GM12878 (cell line): ENCODE results near the gene AEBP1. TPM values are rescaled to one million over a fixed set of nuclear protein-coding genes. Genes with fewer than 3 reads are reported as not detected.

Experiments used
- ATAC-seq: fragments of 200-7000 bp; cut with Tn5 transposase; 3 replicates; pipeline ENCODE4 v1.9.1; 2020; ENCODE audit warnings: mild to moderate bottlenecking, moderate library complexity
- BruUV-seq: library from RNA; stranded (reverse); fragments of 400-500 nt; replicated peaks from 2 replicates; lab custom pipeline; 2021; lab: Mats Ljungman, UMichigan
- CTCF ChIA-PET: fragments of 300-600 bp; sonication (Branson Sonifier 250); formaldehyde crosslinking; extraction: SDS; loops from one replicate; lab custom pipeline; 2021; ENCODE audit warnings: inconsistent platforms; lab: Yijun Ruan, JAX
- POLR2A ChIA-PET: fragments of 350-600 bp; formaldehyde crosslinking; extraction: SDS; loops from one replicate; lab custom pipeline; 2021; ENCODE audit warnings: inconsistent platforms; lab: Charles Lee
- RAD21 ChIA-PET: fragments of 300-600 bp; sonication (Branson Sonifier 250); formaldehyde crosslinking; loops from one replicate; lab custom pipeline; 2023; ENCODE audit warnings: antibody characterized with exemption; ENCODE audit not compliant: unreplicated experiment; lab: Charles Lee
- SMC1A ChIA-PET: fragments of 300-600 bp; sonication (Branson Sonifier 250); formaldehyde crosslinking; loops from one replicate; lab custom pipeline; 2023; ENCODE audit not compliant: unreplicated experiment, uncharacterized antibody; lab: Charles Lee
- DNase-seq: peaks from one replicate; pipeline ENCODE4 v3.0.0-alpha.2; 2011; ENCODE audit warnings: low read depth, low spot score
- FAIRE-seq: peaks from 3 replicates; lab custom pipeline; 2011; peaks lifted over from hg19 to GRCh38; lab: Jason Lieb, UNC
- H2AFZ ChIP-seq: 2 replicates; pipeline ENCODE4 v1.6.0; 2011; ENCODE audit warnings: low read depth, low read length, control low read depth; ENCODE audit not compliant: control insufficient read depth
- H3K27ac ChIP-seq: 2 replicates; pipeline ENCODE4 v1.5.1; 2011; ENCODE audit warnings: control low read depth; ENCODE audit not compliant: control insufficient read depth, insufficient read depth
- H3K27me3 ChIP-seq, 2 experiments: replicated peaks in 1 of 2; 2 replicates each; pipeline versions ENCODE4 v1.6.0 to v1.6.1; 2011; ENCODE audit warnings: low read length in 1 of 2; ENCODE audit not compliant: control insufficient read depth in 2 of 2, insufficient read depth in 2 of 2
- H3K36me3 ChIP-seq, 2 experiments: 2 replicates each; pipeline ENCODE4 v1.5.1; 2011; ENCODE audit warnings: low read length in 1 of 2; ENCODE audit not compliant: control insufficient read depth in 2 of 2, insufficient read depth in 2 of 2
- H3K4me1 ChIP-seq: 2 replicates; pipeline ENCODE4 v1.6.1; 2011; ENCODE audit warnings: mild to moderate bottlenecking, low read length, moderate library complexity, mixed read lengths; ENCODE audit not compliant: control insufficient read depth, insufficient read depth
- H3K4me2 ChIP-seq: 2 replicates; pipeline ENCODE4 v1.6.0; 2011; ENCODE audit warnings: control low read depth; ENCODE audit not compliant: control insufficient read depth, insufficient read depth
- H3K4me3 ChIP-seq: fragments of 200-600 bp; sonication (generic); 2 replicates; pipeline ENCODE4 v1.5.1; 2016
- H3K79me2 ChIP-seq: 2 replicates; pipeline ENCODE4 v1.6.0; 2011; ENCODE audit warnings: low read length; ENCODE audit not compliant: control insufficient read depth, insufficient read depth
- H3K9ac ChIP-seq: 2 replicates; pipeline ENCODE4 v1.8.0; 2011; ENCODE audit warnings: low read length, control low read depth, mixed read lengths; ENCODE audit not compliant: control insufficient read depth, insufficient read depth
- H3K9me3 ChIP-seq: replicated peaks from 3 replicates; pipeline ENCODE4 v1.5.1; 2011; ENCODE audit warnings: mild to moderate bottlenecking, low read length; ENCODE audit not compliant: control insufficient read depth, insufficient read depth
- H4K20me1 ChIP-seq: 2 replicates; pipeline ENCODE4 v1.6.0; 2011; ENCODE audit not compliant: control insufficient read depth, insufficient read depth
- ASH2L ChIP-seq: fragments of 300-600, 200-600 bp; sonication (generic); IDR thresholded peaks from 2 replicates; pipeline ENCODE4 v1.6.1; 2017; ENCODE audit warnings: low read depth, mild to moderate bottlenecking, borderline replicate concordance
- BCL11A ChIP-seq: IDR thresholded peaks from 2 replicates; pipeline ENCODE4 v1.6.1; 2011; ENCODE audit warnings: low read depth, low read length
- BCL3 ChIP-seq: IDR thresholded peaks from 2 replicates; pipeline ENCODE4 v1.6.1; 2011; ENCODE audit warnings: borderline replicate concordance, low read depth, mild to moderate bottlenecking, moderate library complexity, low read length; ENCODE audit not compliant: insufficient read depth, poor library complexity, severe bottlenecking
- CBFB ChIP-seq: IDR thresholded peaks from 2 replicates; pipeline ENCODE4 v1.6.1; 2016; ENCODE audit warnings: antibody characterized with exemption, low read depth
- CHD2 ChIP-seq: IDR thresholded peaks from 2 replicates; pipeline ENCODE4 v1.6.1; 2011; ENCODE audit warnings: low read depth, low read length, improper control_type of control experiment, borderline replicate concordance
- DPF2 ChIP-seq: fragments of 450-650 bp; IDR thresholded peaks from 2 replicates; pipeline ENCODE4 v1.6.1; 2017; ENCODE audit warnings: mild to moderate bottlenecking
- MYB ChIP-seq: fragments of 150-350 bp; IDR thresholded peaks from 2 replicates; pipeline ENCODE4 v1.6.1; 2014; ENCODE audit warnings: mild to moderate bottlenecking, low read depth, low read length, borderline replicate concordance
- NR2F1 ChIP-seq: fragments of 450-650 bp; conservative IDR thresholded peaks from 2 replicates; pipeline ENCODE4 v1.6.1; 2017; ENCODE audit warnings: mild to moderate bottlenecking
- SMC3 ChIP-seq: IDR thresholded peaks from 2 replicates; pipeline ENCODE4 v1.6.1; 2011; ENCODE audit warnings: low read length, improper control_type of control experiment, borderline replicate concordance
- TCF3 ChIP-seq: IDR thresholded peaks from 2 replicates; pipeline ENCODE4 v1.6.1; 2012; ENCODE audit warnings: low read depth, mild to moderate bottlenecking, low read length, borderline replicate concordance; ENCODE audit not compliant: insufficient read depth
- WGBS: methylation state at CpG from one replicate; pipeline ENCODE4 v1.1.6; 2016; ENCODE audit warnings: low lambda C conversion rate; ENCODE audit not compliant: insufficient replicate concordance, insufficient coverage; ENCODE audit errors: missing lambda C conversion rate; 5-methylcytosine and 5-hydroxymethylcytosine counted together
- in situ Hi-C: fragments of 300-500 bp; cut with MboI; formaldehyde crosslinking; loops from 9 replicates; pipeline ENCODE4 v1.14.3; 2018; ENCODE audit warnings: mixed read lengths
- intact Hi-C: fragments of 100-400 bp; cut with micrococcal nuclease; formaldehyde crosslinking; loops from one replicate; pipeline ENCODE4 v1.14.2; 2022; ENCODE audit not compliant: unreplicated experiment
- polyA plus RNA-seq, 11 experiments: library from polyadenylated mRNA; depleted of rRNA in 4 of 11; unstranded in 6 of 11; stranded (reverse) in 5 of 11; fragments of >200 nt; fragmentation: Nextera tagmentation in 4 of 11; fragmentation: Illumina TruSeq in 1 of 11; extraction: Ambion mirVana in 4 of 11; extraction: Trizol in 1 of 11; gene quantifications; 1 replicate in 1 of 11; 2 replicates in 10 of 11; pipeline versions ENCODE4 v1.2.1 to v1.2.3, GENCODE V29; 2011 to 2016; ENCODE audit warnings: inconsistent platforms in 2 of 11, missing spikeins in 2 of 11, low read depth in 1 of 11
- total RNA-seq, 4 experiments: library from RNA; depleted of rRNA in 3 of 4; stranded (reverse); fragments of >200 nt in 3 of 4; fragmentation: Illumina TruSeq in 1 of 4; extraction: Trizol in 1 of 4; gene quantifications; 2 replicates each; pipeline versions ENCODE4 v1.2.1 to v1.2.3, GENCODE V29; 2013 to 2021
- TF ChIP-seq, protein P1 (sequence below): fragments of 150-350 bp; IDR thresholded peaks from 2 replicates; pipeline ENCODE4 v1.6.1; 2016; ENCODE audit warnings: low read depth, low read length
- TF ChIP-seq, protein P2 (sequence below): fragments of 450-650 bp; IDR thresholded peaks from 2 replicates; pipeline ENCODE4 v1.6.1; 2018; ENCODE audit warnings: mild to moderate bottlenecking, low read depth, moderate library complexity; ENCODE audit not compliant: partially characterized antibody

The AEBP1 gene
- total and polyA plus RNA-seq, 10 of the 15 experiments (the other 5 are each of a cell fraction or from before 2014, with no cell fraction given), result 0.06 to 0.23 (median 0.11) TPM; not detected in 5

GRCh38 chr7:44101966-44102845 is 1.9 kb upstream of the AEBP1 start:
- peaks cover 11 to 15% of the 10 kb centered on the region in 2 experiments for H3K27me3 ChIP-seq
- no peak overlapping the region for H3K4me3 ChIP-seq
- no peaks in the 10 kb centered on the region for H4K20me1 ChIP-seq
- ATAC-seq (no peak), FAIRE-seq (no peak), DNase-seq (no peak)
- no peaks in the 10 kb centered on the region for H3K79me2 ChIP-seq
- H3K27ac ChIP-seq, result no peak overlapping the region
- H3K36me3 ChIP-seq, result no peaks in the 10 kb centered on the region
- RAD21 ChIA-PET, result no interaction called here
- intact Hi-C loops, result no loop called here
- no peak overlapping the region for H3K4me2 ChIP-seq
- TF ChIP-seq, protein P1, sequence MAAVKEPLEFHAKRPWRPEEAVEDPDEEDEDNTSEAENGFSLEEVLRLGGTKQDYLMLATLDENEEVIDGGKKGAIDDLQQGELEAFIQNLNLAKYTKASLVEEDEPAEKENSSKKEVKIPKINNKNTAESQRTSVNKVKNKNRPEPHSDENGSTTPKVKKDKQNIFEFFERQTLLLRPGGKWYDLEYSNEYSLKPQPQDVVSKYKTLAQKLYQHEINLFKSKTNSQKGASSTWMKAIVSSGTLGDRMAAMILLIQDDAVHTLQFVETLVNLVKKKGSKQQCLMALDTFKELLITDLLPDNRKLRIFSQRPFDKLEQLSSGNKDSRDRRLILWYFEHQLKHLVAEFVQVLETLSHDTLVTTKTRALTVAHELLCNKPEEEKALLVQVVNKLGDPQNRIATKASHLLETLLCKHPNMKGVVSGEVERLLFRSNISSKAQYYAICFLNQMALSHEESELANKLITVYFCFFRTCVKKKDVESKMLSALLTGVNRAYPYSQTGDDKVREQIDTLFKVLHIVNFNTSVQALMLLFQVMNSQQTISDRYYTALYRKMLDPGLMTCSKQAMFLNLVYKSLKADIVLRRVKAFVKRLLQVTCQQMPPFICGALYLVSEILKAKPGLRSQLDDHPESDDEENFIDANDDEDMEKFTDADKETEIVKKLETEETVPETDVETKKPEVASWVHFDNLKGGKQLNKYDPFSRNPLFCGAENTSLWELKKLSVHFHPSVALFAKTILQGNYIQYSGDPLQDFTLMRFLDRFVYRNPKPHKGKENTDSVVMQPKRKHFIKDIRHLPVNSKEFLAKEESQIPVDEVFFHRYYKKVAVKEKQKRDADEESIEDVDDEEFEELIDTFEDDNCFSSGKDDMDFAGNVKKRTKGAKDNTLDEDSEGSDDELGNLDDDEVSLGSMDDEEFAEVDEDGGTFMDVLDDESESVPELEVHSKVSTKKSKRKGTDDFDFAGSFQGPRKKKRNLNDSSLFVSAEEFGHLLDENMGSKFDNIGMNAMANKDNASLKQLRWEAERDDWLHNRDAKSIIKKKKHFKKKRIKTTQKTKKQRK, result no peak
- TF ChIP-seq BCL3 (no peak), SMC3 (no peak), NR2F1 (no peak), ASH2L (no peak), TCF3 (no peak), BCL11A (no peak), DPF2 (no peak), CHD2 (no peak), MYB (no peak), CBFB (no peak)
- TF ChIP-seq, protein P2, sequence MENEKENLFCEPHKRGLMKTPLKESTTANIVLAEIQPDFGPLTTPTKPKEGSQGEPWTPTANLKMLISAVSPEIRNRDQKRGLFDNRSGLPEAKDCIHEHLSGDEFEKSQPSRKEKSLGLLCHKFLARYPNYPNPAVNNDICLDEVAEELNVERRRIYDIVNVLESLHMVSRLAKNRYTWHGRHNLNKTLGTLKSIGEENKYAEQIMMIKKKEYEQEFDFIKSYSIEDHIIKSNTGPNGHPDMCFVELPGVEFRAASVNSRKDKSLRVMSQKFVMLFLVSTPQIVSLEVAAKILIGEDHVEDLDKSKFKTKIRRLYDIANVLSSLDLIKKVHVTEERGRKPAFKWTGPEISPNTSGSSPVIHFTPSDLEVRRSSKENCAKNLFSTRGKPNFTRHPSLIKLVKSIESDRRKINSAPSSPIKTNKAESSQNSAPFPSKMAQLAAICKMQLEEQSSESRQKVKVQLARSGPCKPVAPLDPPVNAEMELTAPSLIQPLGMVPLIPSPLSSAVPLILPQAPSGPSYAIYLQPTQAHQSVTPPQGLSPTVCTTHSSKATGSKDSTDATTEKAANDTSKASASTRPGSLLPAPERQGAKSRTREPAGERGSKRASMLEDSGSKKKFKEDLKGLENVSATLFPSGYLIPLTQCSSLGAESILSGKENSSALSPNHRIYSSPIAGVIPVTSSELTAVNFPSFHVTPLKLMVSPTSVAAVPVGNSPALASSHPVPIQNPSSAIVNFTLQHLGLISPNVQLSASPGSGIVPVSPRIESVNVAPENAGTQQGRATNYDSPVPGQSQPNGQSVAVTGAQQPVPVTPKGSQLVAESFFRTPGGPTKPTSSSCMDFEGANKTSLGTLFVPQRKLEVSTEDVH, result no peak
- TF ChIP-seq, all 136 proteins: peak for 0
- Histone ChIP-seq H3K4me1 (peaks cover 5% of the 10 kb centered on the region), H3K9me3 (no peaks in the 10 kb centered on the region), H2AFZ (no peak overlapping the region), H3K9ac (no peak overlapping the region)
- 44% methylated on average over 14 of the region's 14 CpGs for WGBS
- ChIA-PET CTCF (interaction anchor here (1.3 kb wide), 1 partner anchor 94 kb away, joined by 3 read pairs; no protein-coding TSS in a partner anchor), POLR2A (interaction anchor here (0.9 kb wide), 1 partner anchor 58 kb away, joined by 3 read pairs; the partner anchor contains the start of gene DBNL), SMC1A (no interaction called here)
- no TSS peak for BruUV-seq
- in situ Hi-C loops, result no loop called here
